Suprapubic skin (tissue), 3 donors: ENCODE data around the gene SPDYE2B.
"Not testable (repeated sequence)": the region's sequence is repeated elsewhere in the genome, so short reads cannot be mapped to it uniquely, and the experiment has no call there.

Experiments
- CTCF ChIP-seq, 2 donors: fragments of 200-600 bp in 1 of 2; fragments of 450-650 bp in 1 of 2; sonication (generic) in 1 of 2; IDR thresholded peaks; one replicate each; pipeline ENCODE4 v1.5.1; 2016 to 2019; ENCODE audit warnings: antibody characterized with exemption in 2 of 2, mild to moderate bottlenecking in 1 of 2, moderate library complexity in 1 of 2
- POLR2A ChIP-seq, 2 donors: fragments of 450-650 bp; IDR thresholded peaks; one replicate each; pipeline ENCODE4 v1.6.1; 2017; ENCODE audit warnings: antibody characterized with exemption in 2 of 2, mild to moderate bottlenecking in 2 of 2, moderate library complexity in 2 of 2

GRCh38 chr7:102690602-102691001, 40.5 kb downstream of the SPDYE2B start:
- TF ChIP-seq POLR2A, CTCF (IDR thresholded peaks at IDR 0.05): not testable (repeated sequence)
